BJ (cell line): ENCODE data around the gene GSTO2. TPM values are rescaled to one million over a fixed set of nuclear protein-coding genes. Genes with fewer than 3 reads are reported as not detected.

Source experiments
- CTCF ChIA-PET: fragments of 350-600 bp; formaldehyde crosslinking; extraction: SDS; loops from one replicate; lab custom pipeline; 2021; ENCODE audit warnings: antibody characterized with exemption, inconsistent platforms; lab: Yijun Ruan, JAX
- POLR2A ChIA-PET: fragments of 300-600 bp; sonication (Branson Sonifier 250); formaldehyde crosslinking; extraction: SDS; loops from one replicate; lab custom pipeline; 2021; ENCODE audit warnings: antibody characterized with exemption; lab: Charles Lee
- DNase-seq: peaks from one replicate; pipeline ENCODE4 v3.0.0-alpha.2; 2011; ENCODE audit warnings: low read depth
- H3K27me3 ChIP-seq: 2 replicates; pipeline ENCODE4 v1.6.0; 2011; ENCODE audit warnings: low read length; ENCODE audit not compliant: control insufficient read depth, insufficient read depth
- H3K36me3 ChIP-seq: 2 replicates; pipeline ENCODE4 v1.5.1; 2011; ENCODE audit warnings: low read length; ENCODE audit not compliant: control insufficient read depth, insufficient read depth
- H3K4me3 ChIP-seq: 2 replicates; pipeline ENCODE4 v1.5.1; 2011; ENCODE audit warnings: low read depth, mild to moderate bottlenecking, control low read depth, low read length
- CTCF ChIP-seq: IDR thresholded peaks from 2 replicates; pipeline ENCODE4 v1.5.1; 2011; ENCODE audit warnings: low read depth, mild to moderate bottlenecking, control low read depth, inconsistent platforms, low read length, moderate library complexity; ENCODE audit not compliant: insufficient read depth
- polyA plus RNA-seq: library from polyadenylated mRNA; depleted of rRNA; stranded (reverse); fragments of >200 nt; gene quantifications from 2 replicates; pipeline ENCODE4 v1.2.3, GENCODE V29; 2011

GSTO2 gene
- polyA plus RNA-seq, 1 experiment: 4.9 TPM

GRCh38 chr10:104301907-104302690 is 33.1 kb downstream of the GSTO2 start:
- no peak for DNase-seq
- H3K4me3 ChIP-seq: no peak overlapping the region
- no peaks in the 10 kb centered on the region for H3K36me3 ChIP-seq
- H3K27me3 ChIP-seq: no peaks in the 10 kb centered on the region
- TF ChIP-seq CTCF: no peak
- ChIA-PET CTCF (interaction anchor here (0.7 to 6.9 kb wide), 5 partner anchors 9 to 51 kb away, joined by 3 to 101 read pairs (median 7); partner anchors contain the start of genes CFAP58 and ITPRIP), POLR2A (no interaction called here)

GRCh38 chr10:104303594-104304355 is 34.8 kb downstream of the GSTO2 start:
- POLR2A ChIA-PET: no interaction called here
- no peak for DNase-seq
- TF ChIP-seq CTCF: no peak
- Histone ChIP-seq H3K4me3 (no peak overlapping the region), H3K27me3 (no peaks in the 10 kb centered on the region), H3K36me3 (no peaks in the 10 kb centered on the region)
- CTCF ChIA-PET: interaction anchor here (0.9 to 6.9 kb wide), 10 partner anchors 11 to 50 kb away, joined by 3 to 101 read pairs (median 9); partner anchors contain the start of gene CFAP58

- POLR2A ChIA-PET: no interaction called here
Measured at GRCh38 chr10:104304356-104304745, 35.4 kb downstream of the GSTO2 start.

GRCh38 chr10:104304927-104305326 is 35.9 kb downstream of the GSTO2 start:
- TF ChIP-seq CTCF: no peak
- Histone ChIP-seq H3K36me3 (no peaks in the 10 kb centered on the region), H3K4me3 (no peak overlapping the region), H3K27me3 (no peaks in the 10 kb centered on the region)
- POLR2A ChIA-PET: interaction anchor here (0.5 kb wide), 1 partner anchor 38 kb away, joined by 10 read pairs; no protein-coding TSS in a partner anchor
- CTCF ChIA-PET: interaction anchor here (0.8 to 6.9 kb wide), 13 partner anchors 12 to 61 kb away, joined by 3 to 101 read pairs (median 11); partner anchors contain the start of genes CFAP58 and ITPRIP
- DNase-seq: no peak

More at GRCh38 chr10:104304356-104304745, 35.4 kb downstream of the GSTO2 start:
- DNase-seq: no peak
- CTCF ChIA-PET: interaction anchor here (0.9 to 6.9 kb wide), 11 partner anchors 11 to 49 kb away, joined by 3 to 101 read pairs (median 11); partner anchors contain the start of genes CFAP58 and ITPRIP
- no peaks in the 10 kb centered on the region for H3K36me3 ChIP-seq
- H3K4me3 ChIP-seq: no peak overlapping the region
- no peak for TF ChIP-seq CTCF
- H3K27me3 ChIP-seq: no peaks in the 10 kb centered on the region
